GM19193 (cell line): ENCODE results near the gene CDH5.

Source experiments
- POLR2A ChIP-seq: IDR thresholded peaks from 4 replicates; pipeline ENCODE4 v1.6.1; 2011; ENCODE audit not compliant: insufficient read depth, insufficient read length; ENCODE audit errors: extremely low read depth

CDH5 gene

DNA sequence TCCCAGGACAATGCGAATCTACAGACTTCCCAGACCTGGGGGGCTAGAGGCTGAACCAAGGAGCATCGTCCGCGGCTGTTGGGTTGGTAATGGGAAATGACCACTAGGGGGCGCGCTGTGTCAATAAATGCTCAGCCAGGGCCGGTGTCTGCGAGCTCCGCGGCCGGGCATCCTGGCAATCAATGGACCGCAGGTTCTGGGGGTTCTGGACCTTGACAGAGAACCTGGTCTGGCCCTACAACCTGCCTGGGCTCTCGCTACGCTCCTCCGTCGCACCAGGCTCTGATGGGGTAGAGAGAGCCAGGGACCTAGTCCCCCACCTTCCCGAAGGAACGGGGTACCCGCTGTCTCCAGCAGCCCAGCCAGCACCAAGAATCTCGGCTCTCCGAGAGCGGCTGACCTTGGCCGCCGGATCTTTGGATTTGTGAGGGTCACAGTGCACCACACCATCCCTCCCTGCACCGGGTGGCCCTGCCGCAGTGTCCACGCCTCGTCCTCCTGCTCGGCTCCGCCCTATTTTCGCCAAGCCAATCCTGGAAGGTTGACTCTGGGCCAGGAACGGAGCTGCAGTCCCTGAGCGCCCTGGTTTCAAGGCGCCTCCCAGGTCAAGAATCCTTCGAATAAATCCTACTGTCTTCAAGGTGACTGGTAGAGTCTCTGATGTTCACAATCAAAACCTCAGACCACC is 40.2 kb downstream of the CDH5 start:
- no peak for TF ChIP-seq POLR2A

DNA sequence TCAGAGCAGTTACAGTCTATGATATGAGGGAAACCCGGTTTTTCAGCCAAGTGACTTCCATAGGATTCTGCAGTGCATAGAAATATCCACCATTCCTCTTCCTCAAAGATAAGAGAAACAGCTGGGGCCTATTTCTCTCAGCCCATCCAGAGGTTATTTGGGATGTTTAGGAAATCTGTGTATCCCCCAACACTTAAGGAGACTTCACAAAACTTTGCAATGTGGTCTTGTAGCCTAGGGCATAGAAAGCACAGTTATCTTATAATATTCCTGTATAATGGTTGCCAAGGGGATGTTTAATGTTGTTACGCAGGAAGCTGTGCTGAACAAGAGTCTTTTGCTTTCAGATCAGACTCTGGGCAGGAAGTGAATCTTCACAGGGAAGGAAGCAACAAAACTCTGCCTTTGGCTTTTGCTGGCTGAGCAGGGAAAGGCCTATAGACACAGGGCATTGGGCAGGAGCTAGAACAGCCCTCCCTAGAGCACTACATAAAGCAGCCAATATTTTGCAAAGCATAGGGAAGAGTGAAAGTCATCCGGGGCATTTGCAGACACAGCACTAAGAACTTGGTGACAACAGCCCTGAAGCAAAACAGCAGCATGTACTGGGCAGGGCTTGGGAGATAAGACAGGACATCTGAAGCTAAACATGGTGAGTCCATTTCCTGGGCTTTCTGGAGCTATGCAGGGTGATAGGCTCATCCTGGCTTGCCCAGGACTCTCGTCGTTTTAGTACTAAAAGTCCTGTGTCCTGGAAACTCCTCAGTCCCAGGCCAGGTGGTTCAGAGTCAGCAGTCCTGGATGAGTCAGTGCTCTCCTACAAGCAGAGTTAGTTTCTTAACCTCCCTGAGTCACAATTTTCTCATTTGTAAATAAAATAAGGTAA is 41.9 kb downstream of the CDH5 start:
- no peak for TF ChIP-seq POLR2A

DNA sequence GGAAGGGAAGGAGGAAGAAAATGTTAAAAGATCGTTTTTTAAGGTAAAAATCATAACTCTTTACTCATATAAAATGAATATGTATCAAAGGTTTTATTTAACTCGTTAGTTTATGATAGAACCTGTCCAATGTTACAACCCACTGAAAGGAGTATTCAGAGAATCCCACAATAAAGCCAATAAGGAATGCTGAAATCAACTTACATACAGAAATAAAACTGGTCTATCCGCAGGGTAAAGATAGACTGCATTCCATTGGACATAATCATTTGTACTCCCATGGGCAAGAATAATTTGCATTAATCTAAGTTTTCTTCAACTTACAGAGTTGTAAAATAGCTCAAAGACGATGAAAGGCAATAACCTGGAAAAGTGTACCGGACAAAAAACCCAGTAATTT is 42.7 kb downstream of the CDH5 start:
- no peak for TF ChIP-seq POLR2A

- no peak for TF ChIP-seq POLR2A
These were observed 45.7 kb downstream of the CDH5 start for GRCh38 chr16:66412182-66412581.

- TF ChIP-seq POLR2A, result no peak
These were observed 48.4 kb downstream of the CDH5 start for GRCh38 chr16:66414891-66415290.

DNA sequence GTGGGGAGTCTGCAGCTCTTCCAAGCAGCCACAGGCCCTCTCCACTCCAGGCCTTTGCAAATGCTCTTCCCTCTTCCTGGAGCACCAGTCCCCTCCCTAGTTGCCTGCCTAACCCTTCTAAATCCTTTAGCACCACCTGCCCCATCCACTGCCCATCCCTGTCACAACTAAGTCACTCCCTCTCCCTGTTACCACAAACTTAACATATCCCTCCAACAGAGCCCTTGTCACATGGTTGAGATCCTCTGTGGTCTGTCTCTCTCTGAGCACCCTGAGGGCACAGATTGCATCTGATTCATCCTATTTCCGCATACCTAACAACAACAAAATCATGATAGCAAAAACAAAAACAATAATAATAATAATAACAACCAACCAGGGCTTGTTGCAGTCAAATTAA is 49.6 kb downstream of the CDH5 start:
- TF ChIP-seq POLR2A, result no peak

DNA sequence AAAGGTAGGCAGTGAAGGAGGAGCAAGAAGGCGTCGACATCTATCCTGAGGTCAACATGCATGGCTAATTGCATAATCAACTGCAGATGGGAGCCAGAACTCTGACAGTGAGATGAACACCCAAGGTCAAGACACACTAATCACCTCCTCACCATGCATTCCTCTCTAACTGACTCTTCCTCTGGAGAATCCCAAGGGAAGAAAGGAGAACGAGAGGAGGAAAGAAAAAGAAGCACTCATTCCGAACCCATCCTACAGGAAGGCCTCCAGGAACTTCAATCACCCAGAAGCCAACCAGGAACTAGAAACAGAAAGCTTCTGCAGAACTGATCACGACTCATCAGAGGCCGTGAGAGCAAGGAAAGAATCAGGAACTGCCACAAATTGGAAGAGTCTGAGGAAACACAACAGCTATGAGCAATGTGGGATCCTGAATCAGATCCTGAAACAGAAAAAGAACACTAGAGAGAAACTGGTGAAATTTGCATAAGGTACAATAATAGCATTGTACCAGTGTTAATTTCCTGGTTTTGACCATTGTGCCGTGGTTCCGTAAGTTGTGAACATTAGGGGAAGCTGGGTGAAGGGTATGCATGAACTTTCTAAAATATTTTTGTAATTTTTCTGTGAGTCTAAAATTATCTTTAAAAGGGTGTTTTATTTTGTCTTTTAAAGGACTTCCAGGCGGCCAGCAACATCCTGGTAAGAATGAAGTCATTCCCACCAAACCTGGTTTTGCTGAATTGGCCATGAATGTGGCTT is 50.6 kb downstream of the CDH5 start:
- no peak for TF ChIP-seq POLR2A

- no peak for TF ChIP-seq POLR2A
These were observed 51.9 kb downstream of the CDH5 start for GRCh38 chr16:66418165-66418962.

- no peak for TF ChIP-seq POLR2A
These were observed 53.0 kb downstream of the CDH5 start for GRCh38 chr16:66419527-66419926.

- no peak for TF ChIP-seq POLR2A
These were observed 53.9 kb downstream of the CDH5 start for GRCh38 chr16:66420396-66420795.

- TF ChIP-seq POLR2A, result no peak
These were observed 55.4 kb downstream of the CDH5 start for GRCh38 chr16:66421891-66422290.

DNA sequence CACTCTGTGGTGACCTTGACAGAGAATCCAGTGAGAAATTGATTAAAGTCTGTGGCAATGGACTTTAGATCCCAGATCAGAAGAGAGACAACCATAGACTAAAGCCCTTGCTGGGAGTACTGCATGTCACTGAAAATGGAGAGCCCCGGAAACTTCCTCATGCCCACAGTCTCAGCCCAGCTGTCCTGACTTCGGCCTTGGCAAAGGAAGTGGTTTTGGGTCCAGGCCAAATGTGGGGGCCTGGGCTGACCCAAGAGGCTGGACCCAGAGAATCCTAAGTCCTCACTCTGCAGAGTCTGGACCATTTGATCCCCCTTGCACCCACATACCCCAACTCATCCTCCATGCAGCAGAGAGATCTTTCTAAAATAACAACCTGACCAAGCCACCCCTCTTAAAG is 55.9 kb downstream of the CDH5 start:
- TF ChIP-seq POLR2A, result no peak

GRCh38 chr16:66423177-66423576 is 56.7 kb downstream of the CDH5 start:
- TF ChIP-seq POLR2A, result no peak

GRCh38 chr16:66425651-66426050 is 59.2 kb downstream of the CDH5 start:
- no peak for TF ChIP-seq POLR2A
